Gastrocnemius medialis (tissue), 4 donors: Measurements from ENCODE around the gene KIR2DL3.

Experiments used
- CTCF ChIP-seq, 5 experiments: fragments of 450-650 bp in 3 of 5; fragments of 200-600 bp in 2 of 5; sonication (generic) in 2 of 5; IDR thresholded peaks in 4 of 5; conservative IDR thresholded peaks in 1 of 5; 1 replicate in 4 of 5; 2 replicates in 1 of 5; pipeline ENCODE4 v1.5.1; 2016 to 2019; ENCODE audit warnings: antibody characterized with exemption in 5 of 5, mild to moderate bottlenecking in 3 of 5, moderate library complexity in 3 of 5
- POLR2A ChIP-seq, 2 donors: fragments of 450-650 bp; IDR thresholded peaks; one replicate each; pipeline ENCODE4 v1.6.1; 2017; ENCODE audit warnings: antibody characterized with exemption in 2 of 2, mild to moderate bottlenecking in 2 of 2, moderate library complexity in 2 of 2

- TF ChIP-seq POLR2A (IDR thresholded peaks at IDR 0.05), result no peak
- no peak for TF ChIP-seq CTCF (IDR thresholded peaks at IDR 0.05 in 4 of 5, conservative IDR thresholded peaks at IDR 0.05 in 1 of 5)
Observed at GRCh38 chr19:54724644-54725043, 13.7 kb upstream of the KIR2DL3 start.
